Subcutaneous abdominal adipose tissue (tissue), 5 donors: ENCODE data around the gene RYR1.
"Not testable (repeated sequence)": the region's sequence is repeated elsewhere in the genome, so short reads cannot be mapped to it uniquely, and the experiment has no call there.

ENCODE experiments used
- H3K27ac ChIP-seq: one replicate; pipeline ENCODE4 v1.7.0; 2013; ENCODE audit warnings: low read depth, mild to moderate bottlenecking, inconsistent platforms, low read length, moderate library complexity
- H3K27me3 ChIP-seq, 5 donors: one replicate each; pipeline ENCODE4 v1.7.0; 2013; ENCODE audit warnings: low read length in 5 of 5, inconsistent platforms in 1 of 5; ENCODE audit not compliant: control insufficient read depth in 5 of 5, insufficient read depth in 4 of 5
- H3K36me3 ChIP-seq, 5 donors: one replicate each; pipeline ENCODE4 v1.7.0; 2013; ENCODE audit warnings: low read length in 5 of 5; ENCODE audit not compliant: control insufficient read depth in 5 of 5, insufficient read depth in 5 of 5
- H3K4me1 ChIP-seq, 5 donors: one replicate each; pipeline ENCODE4 v1.7.0; 2013; ENCODE audit warnings: low read length in 5 of 5, mild to moderate bottlenecking in 3 of 5, moderate library complexity in 1 of 5; ENCODE audit not compliant: control insufficient read depth in 5 of 5, insufficient read depth in 5 of 5
- H3K4me3 ChIP-seq, 5 donors: one replicate each; pipeline ENCODE4 v1.7.0; 2013; ENCODE audit warnings: low read length in 5 of 5, low read depth in 1 of 5
- H3K9ac ChIP-seq, 5 donors: one replicate each; pipeline ENCODE4 v1.7.0; 2013; ENCODE audit warnings: low read length in 5 of 5, mild to moderate bottlenecking in 4 of 5, moderate library complexity in 3 of 5
- H3K9me3 ChIP-seq, 5 donors: one replicate each; pipeline ENCODE4 v1.7.0; 2013; ENCODE audit warnings: low read length in 5 of 5; ENCODE audit not compliant: control insufficient read depth in 5 of 5
- donor health status: healthy.
- donor health status: healthy.
- donor health status: healthy.
- donor health status: healthy.
- donor health status: healthy.

Gene RYR1

GRCh38 chr19:38547421-38547820, 113.9 kb downstream of the RYR1 start:
- H3K4me1 ChIP-seq, result peaks cover 0 to 22% (median 13%) of the 10 kb centered on the region in 5 donors
- H3K36me3 ChIP-seq, result peaks cover 0 to 4% (median 0%) of the 10 kb centered on the region in 5 donors

GRCh38 chr19:38549061-38549460, 115.6 kb downstream of the RYR1 start:
- Histone ChIP-seq H3K27me3 (peaks cover 0 to 5% (median 0%) of the 10 kb centered on the region in 5 donors), H3K4me3 (no peak overlapping the region), H3K4me1 (peaks cover 0 to 14% (median 9%) of the 10 kb centered on the region in 5 donors), H3K9ac (no peak overlapping the region), H3K27ac (no peak overlapping the region), H3K36me3 (peaks cover 0 to 4% (median 0%) of the 10 kb centered on the region in 5 donors), H3K9me3 (no peaks in the 10 kb centered on the region)

More at GRCh38 chr19:38547421-38547820, 113.9 kb downstream of the RYR1 start:
- H3K27ac ChIP-seq, result no peak overlapping the region
- no peak overlapping the region for H3K9ac ChIP-seq
- peaks cover 0 to 5% (median 0%) of the 10 kb centered on the region in 5 donors for H3K27me3 ChIP-seq
- no peaks in the 10 kb centered on the region for H3K9me3 ChIP-seq
- H3K4me3 ChIP-seq, result no peak overlapping the region

GRCh38 chr19:38549942-38550341, 116.5 kb downstream of the RYR1 start:
- H3K4me1 ChIP-seq, result peaks cover 0 to 6% (median under 1%) of the 10 kb centered on the region in 5 donors
- no peak overlapping the region for H3K4me3 ChIP-seq
- H3K27ac ChIP-seq, result no peak overlapping the region
- no peaks in the 10 kb centered on the region for H3K9me3 ChIP-seq
- H3K9ac ChIP-seq, result no peak overlapping the region
- peaks cover 0 to 4% (median 0%) of the 10 kb centered on the region in 5 donors for H3K36me3 ChIP-seq
- peaks cover 0 to 5% (median 0%) of the 10 kb centered on the region in 5 donors for H3K27me3 ChIP-seq

GRCh38 chr19:38550376-38550775, 116.9 kb downstream of the RYR1 start:
- H3K27me3 ChIP-seq, result peaks cover 0 to 5% (median 0%) of the 10 kb centered on the region in 5 donors
- no peak overlapping the region for H3K9ac ChIP-seq
- no peaks in the 10 kb centered on the region for H3K9me3 ChIP-seq
- H3K4me3 ChIP-seq, result no peak overlapping the region
- peaks cover 0 to 2% (median 0%) of the 10 kb centered on the region in 5 donors for H3K4me1 ChIP-seq
- peaks cover 0 to 4% (median 0%) of the 10 kb centered on the region in 5 donors for H3K36me3 ChIP-seq
- no peak overlapping the region for H3K27ac ChIP-seq

- no peak overlapping the region for H3K27ac ChIP-seq
- peaks cover 0 to 5% (median 0%) of the 10 kb centered on the region in 5 donors for H3K27me3 ChIP-seq
- H3K36me3 ChIP-seq, result peaks cover 0 to 4% (median 0%) of the 10 kb centered on the region in 5 donors
- H3K4me1 ChIP-seq, result no peaks in the 10 kb centered on the region
- H3K4me3 ChIP-seq, result no peak overlapping the region
- H3K9me3 ChIP-seq, result no peaks in the 10 kb centered on the region
- H3K9ac ChIP-seq, result no peak overlapping the region
Measured at GRCh38 chr19:38551450-38551813, 117.9 kb downstream of the RYR1 start.

- H3K36me3 ChIP-seq, H3K4me1 ChIP-seq, H3K4me3 ChIP-seq, H3K27me3 ChIP-seq, H3K9ac ChIP-seq, H3K27ac ChIP-seq, H3K9me3 ChIP-seq: not testable (repeated sequence)
Measured at GRCh38 chr19:38553239-38553638, 119.7 kb downstream of the RYR1 start.

GRCh38 chr19:38554676-38555141, 121.2 kb downstream of the RYR1 start:
- H3K27ac ChIP-seq, result no peak overlapping the region
- H3K36me3 ChIP-seq, result peaks cover 0 to 4% (median 0%) of the 10 kb centered on the region in 5 donors
- no peaks in the 10 kb centered on the region for H3K4me1 ChIP-seq
- H3K9ac ChIP-seq, result no peak overlapping the region
- no peak overlapping the region for H3K4me3 ChIP-seq
- peaks cover 0 to 5% (median 0%) of the 10 kb centered on the region in 5 donors for H3K27me3 ChIP-seq
- no peaks in the 10 kb centered on the region for H3K9me3 ChIP-seq

GRCh38 chr19:38555200-38555599, 121.7 kb downstream of the RYR1 start:
- H3K27ac ChIP-seq, result no peak overlapping the region
- no peaks in the 10 kb centered on the region for H3K4me1 ChIP-seq
- H3K9ac ChIP-seq, result no peak overlapping the region
- peaks cover 0 to 5% (median 0%) of the 10 kb centered on the region in 5 donors for H3K27me3 ChIP-seq
- peaks cover 0 to 4% (median 0%) of the 10 kb centered on the region in 5 donors for H3K36me3 ChIP-seq
- no peak overlapping the region for H3K4me3 ChIP-seq
- no peaks in the 10 kb centered on the region for H3K9me3 ChIP-seq

- Histone ChIP-seq H3K9ac (no peak overlapping the region), H3K4me3 (no peak overlapping the region), H3K4me1 (no peaks in the 10 kb centered on the region), H3K36me3 (peaks cover 0 to 3% (median 0%) of the 10 kb centered on the region in 5 donors), H3K9me3 (no peaks in the 10 kb centered on the region), H3K27ac (no peak overlapping the region), H3K27me3 (peaks cover 0 to 6% (median 0%) of the 10 kb centered on the region in 5 donors)
Measured at GRCh38 chr19:38556521-38557174, 123.2 kb downstream of the RYR1 start.

GRCh38 chr19:38557205-38557799, 123.8 kb downstream of the RYR1 start:
- Histone ChIP-seq H3K4me1 (no peaks in the 10 kb centered on the region), H3K9me3 (no peaks in the 10 kb centered on the region), H3K9ac (no peak overlapping the region), H3K4me3 (no peak overlapping the region), H3K27me3 (peaks cover under 1 to 6% (median 4%) of the 10 kb centered on the region in 5 donors), H3K27ac (no peak overlapping the region), H3K36me3 (peaks cover 0 to 9% (median 0%) of the 10 kb centered on the region in 5 donors)
